Sigmoid colon (tissue), 3 donors: ENCODE measurements around the gene PDE2A.

Experiments used
- CTCF ChIP-seq, 4 experiments: fragments of 450-650 bp in 3 of 4; fragments of 200-600 bp in 1 of 4; IDR thresholded peaks; one replicate each; pipeline ENCODE4 v1.5.1; 2016 to 2019; ENCODE audit warnings: antibody characterized with exemption in 4 of 4, mild to moderate bottlenecking in 3 of 4, moderate library complexity in 2 of 4
- POLR2A ChIP-seq, 2 donors: fragments of 450-650 bp; IDR thresholded peaks; one replicate each; pipeline ENCODE4 v1.6.1; 2016; ENCODE audit warnings: antibody characterized with exemption in 2 of 2, mild to moderate bottlenecking in 2 of 2, moderate library complexity in 2 of 2

- TF ChIP-seq CTCF (IDR thresholded peaks at IDR 0.05): no peak
- no peak for TF ChIP-seq POLR2A (IDR thresholded peaks at IDR 0.05)
Measured at GRCh38 chr11:72671152-72672099, 2.8 kb downstream of the PDE2A start.
